Spinal cord (tissue), 10 donors: Measurements from ENCODE around the gene PHPT1. TPM values are rescaled to one million over a fixed set of nuclear protein-coding genes. Genes with fewer than 3 reads are reported as not detected.

ENCODE experiments used
- DNase-seq, 6 donors: peaks; one replicate each; pipeline versions ENCODE4 v3.0.0 to v3.0.0-alpha.2; 2013 to 2015; ENCODE audit warnings: low spot score in 6 of 6, low read depth in 4 of 6
- H3K27ac ChIP-seq: one replicate; pipeline ENCODE4 v1.5.1; 2013; ENCODE audit warnings: low read depth, low read length, control low read depth
- H3K27me3 ChIP-seq: one replicate; pipeline ENCODE4 v1.6.1; 2013; ENCODE audit warnings: low read length; ENCODE audit not compliant: control insufficient read depth, insufficient read depth
- H3K36me3 ChIP-seq: one replicate; pipeline ENCODE4 v1.6.1; 2013; ENCODE audit warnings: low read length; ENCODE audit not compliant: control insufficient read depth, insufficient read depth
- H3K4me1 ChIP-seq: one replicate; pipeline ENCODE4 v1.6.1; 2013; ENCODE audit warnings: low read length; ENCODE audit not compliant: control insufficient read depth, insufficient read depth
- H3K4me3 ChIP-seq: one replicate; pipeline ENCODE4 v1.5.1; 2013; ENCODE audit warnings: low read depth, low read length, control low read depth
- H3K9me3 ChIP-seq: one replicate; pipeline ENCODE4 v1.6.1; 2013; ENCODE audit warnings: low read length; ENCODE audit not compliant: control insufficient read depth, insufficient read depth
- WGBS: methylation state at CpG from one replicate; pipeline ENCODE4 v1.1.5; 2013; ENCODE audit warnings: missing lambda C conversion rate; ENCODE audit not compliant: insufficient coverage; 5-methylcytosine and 5-hydroxymethylcytosine counted together
- polyA plus RNA-seq, 2 donors: library from polyadenylated mRNA; unstranded; fragments of 120-200 nt; gene quantifications; one replicate each; pipeline ENCODE4 v1.2.1, GENCODE V29; 2013; ENCODE audit not compliant: insufficient read length in 2 of 2
- total RNA-seq, 2 donors: library from RNA; depleted of rRNA in 1 of 2; stranded (reverse); fragments of 120-200 nt in 1 of 2; fragments of >200 nt in 1 of 2; gene quantifications; one replicate each; pipeline versions ENCODE4 v1.2.3 to v1.2.4, GENCODE V29; 2013 to 2014
- donor health status: healthy.

PHPT1 gene
- total and polyA plus RNA-seq, 4 donors, result 81.6 to 200 (median 187) TPM

DNA sequence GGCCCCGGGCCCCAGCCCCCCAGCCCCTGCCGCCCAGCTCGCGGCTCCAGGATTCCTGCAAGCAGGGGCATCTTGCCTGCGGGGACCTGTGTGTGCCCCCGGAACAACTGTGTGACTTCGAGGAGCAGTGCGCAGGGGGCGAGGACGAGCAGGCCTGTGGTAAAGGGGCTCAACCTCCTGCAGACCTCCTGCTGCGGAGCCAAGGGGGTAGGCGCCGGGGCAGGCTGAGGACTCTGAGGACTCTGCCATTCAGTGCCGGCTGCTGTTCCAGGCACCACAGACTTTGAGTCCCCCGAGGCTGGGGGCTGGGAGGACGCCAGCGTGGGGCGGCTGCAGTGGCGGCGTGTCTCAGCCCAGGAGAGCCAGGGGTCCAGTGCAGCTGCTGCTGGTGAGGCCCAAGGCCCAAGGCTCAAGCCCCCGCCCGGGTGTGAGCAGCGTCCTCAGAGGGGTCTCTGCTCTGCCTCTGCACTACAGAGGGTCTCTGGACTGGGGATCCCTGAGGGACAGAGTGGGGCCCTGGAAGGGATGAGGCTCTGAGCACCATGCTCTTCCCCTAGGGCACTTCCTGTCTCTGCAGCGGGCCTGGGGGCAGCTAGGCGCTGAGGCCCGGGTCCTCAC, 6.4 kb downstream of the PHPT1 start:
- no peaks in the 10 kb centered on the region for H3K27me3 ChIP-seq
- H3K4me3 ChIP-seq, result no peak overlapping the region
- H3K4me1 ChIP-seq, result peaks cover 22% of the 10 kb centered on the region
- peak in 1 of 6 donors; percentile 3 for DNase-seq
- WGBS, result 76% methylated on average over 26 of the region's 26 CpGs
- peaks cover 100% of the 10 kb centered on the region for H3K36me3 ChIP-seq
- H3K9me3 ChIP-seq, result no peaks in the 10 kb centered on the region
- no peak overlapping the region for H3K27ac ChIP-seq

DNA sequence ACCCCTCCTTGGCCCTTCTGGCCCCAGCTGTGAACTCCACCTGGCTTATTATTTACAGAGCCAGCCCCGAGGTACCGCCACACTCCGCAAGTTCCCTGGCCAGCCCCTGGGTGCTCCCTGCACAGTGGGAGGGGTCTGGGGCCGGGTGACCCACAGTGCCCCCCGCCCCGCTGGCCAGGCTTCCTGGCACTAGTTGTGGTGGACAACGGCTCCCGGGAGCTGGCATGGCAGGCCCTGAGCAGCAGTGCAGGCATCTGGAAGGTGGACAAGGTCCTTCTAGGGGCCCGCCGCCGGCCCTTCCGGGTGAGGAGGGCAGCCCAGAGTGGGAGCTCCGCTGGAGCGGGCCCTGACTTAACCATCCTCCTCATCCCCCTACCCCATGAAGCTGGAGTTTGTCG, 6.9 kb downstream of the PHPT1 start:
- DNase-seq, result peak in 1 of 6 donors; percentile 1
- WGBS, result 79% methylated on average over 13 of the region's 15 CpGs
- Histone ChIP-seq H3K9me3 (no peaks in the 10 kb centered on the region), H3K36me3 (peaks cover 100% of the 10 kb centered on the region), H3K4me3 (no peak overlapping the region), H3K4me1 (peaks cover 17% of the 10 kb centered on the region), H3K27ac (no peak overlapping the region), H3K27me3 (no peaks in the 10 kb centered on the region)

DNA sequence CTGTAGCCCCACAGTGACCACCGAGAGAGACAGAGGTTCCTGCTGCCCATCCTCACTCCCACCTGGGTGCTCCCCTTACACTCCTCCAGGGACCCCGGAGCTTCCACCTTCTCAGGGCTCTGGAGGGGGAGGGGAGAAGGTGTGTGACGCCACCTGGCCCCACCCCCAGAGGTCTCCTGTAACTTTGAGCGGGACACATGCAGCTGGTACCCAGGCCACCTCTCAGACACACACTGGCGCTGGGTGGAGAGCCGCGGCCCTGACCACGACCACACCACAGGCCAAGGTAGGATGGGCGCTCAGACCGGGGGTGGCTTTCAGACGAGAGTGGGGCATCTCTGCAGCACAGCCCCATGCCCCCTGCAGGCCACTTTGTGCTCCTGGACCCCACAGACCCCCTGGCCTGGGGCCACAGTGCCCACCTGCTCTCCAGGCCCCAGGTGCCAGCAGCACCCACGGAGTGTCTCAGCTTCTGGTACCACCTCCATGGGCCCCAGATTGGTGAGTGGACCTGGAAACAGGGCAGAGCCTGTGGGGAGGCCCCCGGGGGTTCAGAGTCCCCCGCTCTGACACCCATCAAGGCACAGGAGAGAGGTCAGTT, 7.4 kb downstream of the PHPT1 start:
- DNase-seq, result peak in 1 of 6 donors; percentile 8
- H3K27me3 ChIP-seq, result no peaks in the 10 kb centered on the region
- H3K4me3 ChIP-seq, result no peak overlapping the region
- peaks cover 14% of the 10 kb centered on the region for H3K4me1 ChIP-seq
- H3K27ac ChIP-seq, result no peak overlapping the region
- WGBS, result 90% methylated on average over 11 of the region's 14 CpGs
- no peaks in the 10 kb centered on the region for H3K9me3 ChIP-seq
- H3K36me3 ChIP-seq, result peaks cover 100% of the 10 kb centered on the region

DNA sequence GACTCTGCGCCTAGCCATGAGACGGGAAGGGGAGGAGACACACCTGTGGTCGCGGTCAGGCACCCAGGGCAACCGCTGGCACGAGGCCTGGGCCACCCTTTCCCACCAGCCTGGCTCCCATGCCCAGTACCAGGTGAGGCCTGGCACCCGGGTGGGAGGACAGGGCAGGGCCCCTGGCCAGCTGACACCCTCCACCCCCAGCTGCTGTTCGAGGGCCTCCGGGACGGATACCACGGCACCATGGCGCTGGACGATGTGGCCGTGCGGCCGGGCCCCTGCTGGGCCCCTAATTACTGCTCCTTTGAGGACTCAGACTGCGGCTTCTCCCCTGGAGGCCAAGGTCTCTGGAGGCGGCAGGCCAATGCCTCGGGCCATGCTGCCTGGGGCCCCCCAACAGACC, 8.0 kb downstream of the PHPT1 start:
- Histone ChIP-seq H3K27ac (no peak overlapping the region), H3K36me3 (peaks cover 100% of the 10 kb centered on the region), H3K27me3 (no peaks in the 10 kb centered on the region), H3K4me1 (peaks cover 14% of the 10 kb centered on the region), H3K4me3 (no peak overlapping the region), H3K9me3 (no peaks in the 10 kb centered on the region)
- whole genome bisulfite sequencing, result 60% methylated on average over 19 of the region's 19 CpGs
- DNase-seq, result peak in 1 of 6 donors; percentile 2

DNA sequence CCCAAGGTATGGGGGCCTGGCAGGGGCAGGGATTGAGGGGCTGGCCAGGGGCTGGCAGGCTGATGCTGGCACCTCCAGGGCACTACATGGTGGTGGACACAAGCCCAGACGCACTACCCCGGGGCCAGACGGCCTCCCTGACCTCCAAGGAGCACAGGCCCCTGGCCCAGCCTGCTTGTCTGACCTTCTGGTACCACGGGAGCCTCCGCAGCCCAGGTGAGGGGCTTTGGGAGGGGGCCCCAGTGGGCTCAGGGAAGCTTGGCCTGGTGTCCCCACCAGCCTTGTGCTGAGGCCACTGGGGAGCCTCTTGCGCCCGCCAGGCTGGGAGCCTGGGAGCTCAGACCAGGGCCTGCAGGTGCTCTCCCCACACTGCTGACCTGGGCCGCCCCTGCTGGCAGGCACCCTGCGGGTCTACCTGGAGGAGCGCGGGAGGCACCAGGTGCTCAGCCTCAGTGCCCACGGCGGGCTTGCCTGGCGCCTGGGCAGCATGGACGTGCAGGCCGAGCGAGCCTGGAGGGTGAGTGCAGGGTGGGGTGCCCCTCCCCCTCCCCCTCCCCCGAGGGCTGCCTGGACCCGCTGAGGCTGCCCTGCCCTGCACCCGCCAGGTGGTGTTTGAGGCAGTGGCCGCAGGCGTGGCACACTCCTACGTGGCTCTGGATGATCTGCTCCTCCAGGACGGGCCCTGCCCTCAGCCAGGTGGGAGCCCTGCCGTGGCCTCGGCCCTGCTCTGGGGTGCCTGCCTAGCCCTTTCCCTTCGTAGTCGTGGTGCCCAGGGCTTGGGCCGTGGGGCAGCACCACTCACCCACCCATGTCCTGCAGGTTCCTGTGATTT, 8.6 kb downstream of the PHPT1 start:
- Histone ChIP-seq H3K9me3 (no peaks in the 10 kb centered on the region), H3K4me1 (peaks cover 14% of the 10 kb centered on the region), H3K36me3 (peaks cover 100% of the 10 kb centered on the region), H3K4me3 (no peak overlapping the region), H3K27me3 (no peaks in the 10 kb centered on the region), H3K27ac (no peak overlapping the region)
- WGBS, result 80% methylated on average over 22 of the region's 29 CpGs
- DNase-seq, result peak in 1 of 6 donors; percentile 2

DNA sequence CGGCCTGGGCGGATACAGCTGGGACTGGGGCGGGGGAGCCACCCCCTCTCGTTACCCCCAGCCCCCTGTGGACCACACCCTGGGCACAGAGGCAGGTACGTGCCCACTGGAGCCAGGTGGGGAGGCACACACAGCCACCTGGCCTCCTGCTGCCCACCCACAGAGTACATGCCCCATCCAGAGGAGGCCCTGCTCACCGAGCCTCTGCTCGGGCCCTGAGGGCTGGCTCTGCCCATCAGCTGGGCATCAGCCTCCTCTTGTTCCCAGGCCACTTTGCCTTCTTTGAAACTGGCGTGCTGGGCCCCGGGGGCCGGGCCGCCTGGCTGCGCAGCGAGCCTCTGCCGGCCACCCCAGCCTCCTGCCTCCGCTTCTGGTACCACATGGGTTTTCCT, 9.2 kb downstream of the PHPT1 start:
- H3K27me3 ChIP-seq, result no peaks in the 10 kb centered on the region
- no peak for DNase-seq
- H3K9me3 ChIP-seq, result no peaks in the 10 kb centered on the region
- no peak overlapping the region for H3K27ac ChIP-seq
- 88% methylated on average over 15 of the region's 15 CpGs for WGBS
- H3K4me1 ChIP-seq, result peaks cover 14% of the 10 kb centered on the region
- no peak overlapping the region for H3K4me3 ChIP-seq
- peaks cover 100% of the 10 kb centered on the region for H3K36me3 ChIP-seq

DNA sequence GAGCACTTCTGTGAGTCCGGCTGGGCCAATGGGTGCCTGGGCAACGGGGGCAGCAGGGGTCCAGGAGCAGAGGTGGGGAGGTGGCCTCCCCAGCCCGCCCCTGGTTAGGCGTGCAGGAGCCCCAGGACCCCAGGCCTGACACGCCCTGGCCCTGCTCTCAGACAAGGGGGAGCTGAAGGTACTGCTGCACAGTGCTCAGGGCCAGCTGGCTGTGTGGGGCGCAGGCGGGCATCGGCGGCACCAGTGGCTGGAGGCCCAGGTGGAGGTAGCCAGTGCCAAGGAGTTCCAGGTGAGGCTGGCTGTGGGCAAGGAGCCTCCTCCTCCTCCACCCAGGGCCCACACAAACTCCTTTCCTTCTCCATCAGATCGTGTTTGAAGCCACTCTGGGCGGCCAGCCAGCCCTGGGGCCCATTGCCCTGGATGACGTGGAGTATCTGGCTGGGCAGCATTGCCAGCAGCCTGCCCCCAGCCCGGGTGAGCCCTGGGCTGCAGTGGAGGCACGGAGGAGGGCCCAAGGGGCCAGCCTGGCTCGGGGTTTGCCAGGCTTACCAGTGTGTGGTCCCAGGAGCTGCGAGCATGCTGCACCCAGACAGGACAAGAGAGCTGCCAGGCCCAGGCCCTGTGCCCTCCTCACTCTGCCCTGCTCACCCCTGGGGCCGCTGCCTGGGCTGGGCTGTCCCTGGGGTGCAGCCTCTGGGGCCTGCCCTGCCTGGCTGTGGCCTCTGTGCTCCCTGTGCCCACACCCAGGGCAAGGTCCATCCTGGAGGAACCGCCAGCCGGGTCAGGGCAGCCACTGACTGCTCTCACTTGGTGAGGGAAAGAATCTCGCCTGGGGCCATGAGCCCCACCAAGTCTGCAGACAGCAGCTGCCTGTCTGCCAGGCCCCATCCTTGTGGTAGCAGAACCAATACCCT, 9.9 kb downstream of the PHPT1 start:
- H3K27ac ChIP-seq, result no peak overlapping the region
- peaks cover 14% of the 10 kb centered on the region for H3K4me1 ChIP-seq
- WGBS, result 71% methylated on average over 16 of the region's 20 CpGs
- peaks cover 98% of the 10 kb centered on the region for H3K36me3 ChIP-seq
- H3K27me3 ChIP-seq, result no peaks in the 10 kb centered on the region
- H3K9me3 ChIP-seq, result no peaks in the 10 kb centered on the region
- H3K4me3 ChIP-seq, result no peak overlapping the region
- DNase-seq, result peak in 2 of 6 donors; percentile 12 to 70

DNA sequence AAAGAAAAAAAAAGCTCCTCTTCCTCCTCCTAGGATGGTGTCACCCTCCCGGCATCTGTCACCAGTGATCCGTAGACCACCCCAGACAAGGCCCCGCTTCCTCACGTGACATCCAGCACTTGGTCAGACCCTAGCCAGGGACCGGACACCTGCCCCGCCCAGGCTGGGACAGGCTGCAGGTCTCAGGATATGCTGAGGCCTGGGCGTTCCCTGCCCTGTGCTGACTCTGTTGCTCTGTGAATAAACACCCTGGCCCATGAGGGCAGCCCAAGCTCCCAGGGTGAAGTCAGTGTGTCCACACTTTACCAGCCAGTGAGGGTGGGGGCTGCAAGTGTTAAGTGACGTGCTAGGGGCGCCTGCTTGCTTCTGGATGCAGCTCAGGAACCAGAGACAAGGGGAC, 11.3 kb downstream of the PHPT1 start:
- Histone ChIP-seq H3K36me3 (peaks cover 90% of the 10 kb centered on the region), H3K4me1 (peaks cover 25% of the 10 kb centered on the region), H3K27me3 (no peaks in the 10 kb centered on the region), H3K9me3 (no peaks in the 10 kb centered on the region), H3K27ac (no peak overlapping the region), H3K4me3 (no peak overlapping the region)
- DNase-seq, result peak in 1 of 6 donors; percentile 0
- 85% methylated on average over 9 of the region's 9 CpGs for WGBS
